K562 treated with DMSO at 1 percent for 4 hours (cell line): ENCODE measurements around the gene R3HDM2. TPM values are rescaled to one million over a fixed set of nuclear protein-coding genes. Genes with fewer than 3 reads are reported as not detected.

Experiments
- total RNA-seq: library from RNA; unstranded; fragments of 300-600 nt; gene quantifications from 2 replicates; pipeline ENCODE4 v1.2.3, GENCODE V29; 2022; ENCODE audit not compliant: insufficient read depth

R3HDM2 gene
- 15.5 and 21.6 TPM in 2 replicates for total RNA-seq

GRCh38 chr12:57430931-57431566 is at the start of gene R3HDM2:
Gene R3HDM2, minus strand, starts transcription at chr12:57431043. Its CDS starts 120,615 bp downstream, at chr12:57310428.

GRCh38 chr12:57479376-57480115 is 48.7 kb upstream of the R3HDM2 start, which contains the start of gene ARHGAP9:
Gene ARHGAP9, minus strand, starts transcription at chr12:57479866. Its CDS starts 460 bp downstream, at chr12:57479406.

GRCh38 chr12:57459750-57460467 is 29.1 kb upstream of the R3HDM2 start, which contains the start of gene GLI1:
Gene GLI1, plus strand, starts transcription at chr12:57459785. Its CDS starts 3,907 bp downstream, at chr12:57463692.

GRCh38 chr12:57454566-57455373 is 23.9 kb upstream of the R3HDM2 start, which contains the start of gene INHBE:
Gene INHBE, plus strand, starts transcription at chr12:57455307. Its CDS starts 230 bp downstream, at chr12:57455537.

GRCh38 chr12:57434517-57435223 is 3.8 kb upstream of the R3HDM2 start, which contains the start of gene INHBC:
Gene INHBC, plus strand, starts transcription at chr12:57434784. Its CDS starts 103 bp downstream, at chr12:57434887.

GRCh38 chr12:57250956-57251355 is 179.9 kb downstream of the R3HDM2 start, which contains the start of gene STAC3:
Gene STAC3, minus strand, starts transcription at chr12:57251187. Its CDS starts 1,551 bp downstream, at chr12:57249636.

GRCh38 chr12:57229634-57230380 is 201.0 kb downstream of the R3HDM2 start, which contains the start of gene SHMT2:
Gene SHMT2, plus strand, starts transcription at chr12:57229711. Its CDS starts 68 bp downstream, at chr12:57229779.

GRCh38 chr12:57216014-57216911 is 214.6 kb downstream of the R3HDM2 start, which contains the start of gene NXPH4:
Gene NXPH4, plus strand, starts transcription at chr12:57216794. Its CDS starts 176 bp downstream, at chr12:57216970.

Other genes with a start within 250 kb of the R3HDM2 start
- 6.5 and 7.2 TPM in 2 replicates for gene NXPH4, start 214.2 kb downstream of the R3HDM2 start, total RNA-seq
- gene SHMT2, start 201.3 kb downstream of the R3HDM2 start, total RNA-seq, result 643 and 739 TPM in 2 replicates
- 6.3 and 7.1 TPM in 2 replicates for gene STAC3, start 179.9 kb downstream of the R3HDM2 start, total RNA-seq
- gene INHBC, start 3.7 kb upstream of the R3HDM2 start, total RNA-seq, result 0.31 TPM in 1 of 2 replicates, not detected in the other
- 49.4 and 57.7 TPM in 2 replicates for gene INHBE, start 24.3 kb upstream of the R3HDM2 start, total RNA-seq
- 2.6 and 3.5 TPM in 2 replicates for gene GLI1, start 28.7 kb upstream of the R3HDM2 start, total RNA-seq
- gene ARHGAP9, start 48.8 kb upstream of the R3HDM2 start, total RNA-seq, result 14.0 and 18.3 TPM in 2 replicates
- gene MARS1, start 57.0 kb upstream of the R3HDM2 start, total RNA-seq, result 487 and 490 TPM in 2 replicates
- gene DDIT3, start 89.5 kb upstream of the R3HDM2 start, total RNA-seq, result 140 and 191 TPM in 2 replicates
- 15.6 and 20.0 TPM in 2 replicates for gene MBD6, start 91.8 kb upstream of the R3HDM2 start, total RNA-seq
- gene DCTN2, start 116.1 kb upstream of the R3HDM2 start, total RNA-seq, result 189 and 190 TPM in 2 replicates
- gene KIF5A, start 119.0 kb upstream of the R3HDM2 start, total RNA-seq, result 9.7 and 11.8 TPM in 2 replicates
- gene PIP4K2C, start 160.1 kb upstream of the R3HDM2 start, total RNA-seq, result 27.5 and 31.0 TPM in 2 replicates
- gene DTX3, start 173.8 kb upstream of the R3HDM2 start, total RNA-seq, result 0.25 TPM in 1 of 2 replicates, not detected in the other
- gene ARHGEF25, start 180.4 kb upstream of the R3HDM2 start, total RNA-seq, result 12.1 and 14.9 TPM in 2 replicates
- 21.1 and 36.0 TPM in 2 replicates for gene B4GALNT1, start 202.2 kb upstream of the R3HDM2 start, total RNA-seq